SIG-M5 (cell line): ENCODE results near the gene TNRC6C.
"Not testable (repeated sequence)": the region's sequence is repeated elsewhere in the genome, so short reads cannot be mapped to it uniquely, and the experiment has no call there.

ENCODE experiments used
- DNase-seq: peaks from one replicate; lab custom pipeline; 2025; lab: John Stamatoyannopoulos, UW

Gene TNRC6C

DNA sequence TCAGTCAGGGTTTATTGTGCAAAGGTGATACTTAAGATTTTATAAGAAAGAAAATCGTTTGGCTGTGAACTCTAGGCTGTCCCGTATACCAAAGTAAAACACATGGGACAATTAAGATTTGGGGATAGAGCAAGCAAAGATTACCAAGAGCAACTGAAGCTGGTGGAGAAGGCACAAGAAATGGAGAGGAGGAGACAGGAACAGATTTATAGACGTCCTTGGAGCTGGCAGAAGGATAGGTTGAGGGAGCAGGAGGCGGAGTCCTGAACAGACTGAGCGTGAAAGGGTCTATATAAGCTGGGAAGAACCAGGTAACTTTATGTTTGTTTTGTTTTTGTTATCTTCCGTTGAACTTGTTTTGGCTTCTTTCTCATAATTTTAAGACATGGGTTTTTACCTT lies 3.8 kb downstream of the TNRC6C start:
- no peak for DNase-seq

- DNase-seq, result no peak
These were observed 4.9 kb downstream of the TNRC6C start for GRCh38 chr17:77963441-77963840.

- DNase-seq, result no peak
These were observed 6.8 kb downstream of the TNRC6C start for GRCh38 chr17:77965352-77965751.

DNA sequence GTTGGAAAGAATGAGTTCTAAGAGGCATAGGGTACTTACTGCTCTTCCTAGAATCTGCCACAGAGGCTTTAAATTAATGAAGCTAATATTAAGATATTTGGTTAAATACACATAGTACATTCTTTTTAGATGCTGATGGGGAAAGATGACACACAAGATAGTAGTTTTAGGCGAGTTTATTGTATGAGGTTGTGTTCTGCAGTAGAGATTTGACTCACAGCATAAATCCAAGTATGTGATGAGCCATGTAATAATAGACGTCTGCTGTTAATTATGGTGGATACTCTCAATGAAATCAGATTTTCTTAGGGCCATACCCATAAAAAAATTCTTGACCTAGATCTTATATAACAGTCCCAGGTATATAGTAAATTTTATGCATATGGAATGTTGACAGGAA lies 8.0 kb downstream of the TNRC6C start:
- no peak for DNase-seq

GRCh38 chr17:77968788-77969187 lies 10.3 kb downstream of the TNRC6C start:
- no peak for DNase-seq

- DNase-seq, result not testable (repeated sequence)
These were observed 13.8 kb downstream of the TNRC6C start for GRCh38 chr17:77972271-77972670.

DNA sequence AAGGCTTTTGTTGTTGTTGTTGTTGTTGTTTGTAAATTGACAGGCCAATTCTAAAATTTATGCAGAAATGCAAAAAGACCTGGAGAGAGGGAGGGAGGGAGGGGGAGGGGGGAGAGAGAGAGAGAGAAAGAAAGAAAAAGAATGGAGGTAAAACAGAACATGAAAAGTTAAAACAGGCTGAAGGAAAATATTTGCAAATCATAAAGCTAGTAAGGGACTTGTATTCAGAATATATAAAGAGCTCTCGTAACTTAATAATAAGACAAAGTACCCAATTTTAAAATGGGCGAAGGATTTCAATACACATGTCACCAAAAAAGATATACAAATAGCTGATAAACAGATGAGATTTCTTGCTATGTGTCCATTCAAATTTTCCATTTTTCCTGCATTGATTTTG lies 15.4 kb downstream of the TNRC6C start:
- DNase-seq, result no peak

- DNase-seq, result no peak
These were observed 15.9 kb downstream of the TNRC6C start for GRCh38 chr17:77974396-77974795.

GRCh38 chr17:77982430-77982829 lies 23.9 kb downstream of the TNRC6C start:
- not testable (repeated sequence) for DNase-seq

GRCh38 chr17:77990301-77990700 lies 31.8 kb downstream of the TNRC6C start:
- no peak for DNase-seq

GRCh38 chr17:77993735-77994134 lies 35.2 kb downstream of the TNRC6C start:
- DNase-seq, result not testable (repeated sequence)

DNA sequence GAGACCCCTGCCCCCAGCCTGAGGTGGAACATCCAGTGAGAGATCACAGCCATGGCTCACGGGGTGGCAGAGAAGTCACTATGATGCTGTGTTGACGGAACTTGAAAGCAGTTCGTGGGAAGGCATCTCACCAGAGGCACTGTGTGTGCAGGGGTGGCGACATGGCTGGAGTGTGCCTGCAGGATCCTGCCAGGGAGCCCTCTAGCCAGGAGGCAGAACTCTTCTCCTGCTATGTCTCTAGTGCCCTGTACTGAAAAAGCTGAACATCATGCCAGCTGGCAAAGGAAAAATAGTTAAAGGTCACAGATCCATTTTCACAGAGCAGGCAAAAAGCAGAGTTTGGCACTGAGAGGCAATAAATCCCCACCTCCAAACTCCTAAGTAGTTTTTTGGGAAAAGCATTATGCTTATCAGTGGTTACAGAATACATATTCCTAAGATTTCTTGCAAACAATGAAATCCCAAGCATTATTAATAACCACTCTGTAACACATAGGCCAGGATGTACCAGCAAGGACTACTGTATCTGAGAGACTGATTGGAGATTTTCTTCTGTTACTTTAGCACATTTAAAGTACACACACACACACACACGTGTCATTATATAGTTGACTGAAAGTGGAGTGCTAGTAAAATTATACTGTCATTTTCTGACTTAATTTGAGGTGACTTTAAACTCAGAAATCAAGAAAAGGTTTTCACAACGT lies 36.8 kb downstream of the TNRC6C start:
- DNase-seq, result no peak

DNA sequence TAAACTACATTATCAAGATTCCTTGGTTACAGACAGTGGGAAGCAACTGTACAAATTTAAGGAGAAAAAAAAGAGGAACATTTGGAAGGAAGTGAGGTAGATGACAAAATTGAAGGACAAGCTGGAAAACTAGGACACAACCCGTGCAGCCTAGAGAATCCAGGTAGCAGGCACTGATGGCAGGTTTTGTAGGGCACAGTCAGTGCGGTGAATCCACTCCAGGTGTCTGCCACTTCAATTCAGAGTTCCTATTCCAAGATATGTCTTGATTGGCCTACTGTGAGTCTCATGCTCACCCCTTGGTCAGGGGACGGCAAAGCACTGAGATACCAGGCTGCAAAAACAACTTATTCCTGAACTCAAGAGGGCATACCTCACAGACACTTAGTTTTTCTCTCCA lies 37.8 kb downstream of the TNRC6C start:
- DNase-seq, result no peak

- no peak for DNase-seq
These were observed 41.1 kb downstream of the TNRC6C start for GRCh38 chr17:77999413-78000173.

DNA sequence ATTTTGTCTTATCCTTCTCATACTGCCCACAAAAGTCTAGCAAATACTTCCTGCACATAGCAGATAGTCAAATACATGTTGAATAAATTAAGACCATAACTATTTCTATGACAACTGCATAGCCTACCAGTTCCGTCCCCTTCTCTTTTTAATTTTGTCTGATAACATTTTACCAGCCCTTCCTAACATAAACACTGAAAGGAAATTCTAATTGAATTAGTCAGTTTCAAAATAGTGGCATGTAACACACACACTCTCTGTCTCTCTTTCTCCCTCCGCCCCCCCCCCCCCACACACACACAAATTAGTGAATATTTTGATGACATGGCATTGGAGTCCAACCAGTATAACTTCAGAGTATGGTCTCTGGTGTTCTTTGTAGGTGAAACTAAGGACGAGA lies 41.8 kb downstream of the TNRC6C start:
- DNase-seq, result no peak

- DNase-seq, result no peak
These were observed 42.7 kb downstream of the TNRC6C start for GRCh38 chr17:78001182-78001581.

DNA sequence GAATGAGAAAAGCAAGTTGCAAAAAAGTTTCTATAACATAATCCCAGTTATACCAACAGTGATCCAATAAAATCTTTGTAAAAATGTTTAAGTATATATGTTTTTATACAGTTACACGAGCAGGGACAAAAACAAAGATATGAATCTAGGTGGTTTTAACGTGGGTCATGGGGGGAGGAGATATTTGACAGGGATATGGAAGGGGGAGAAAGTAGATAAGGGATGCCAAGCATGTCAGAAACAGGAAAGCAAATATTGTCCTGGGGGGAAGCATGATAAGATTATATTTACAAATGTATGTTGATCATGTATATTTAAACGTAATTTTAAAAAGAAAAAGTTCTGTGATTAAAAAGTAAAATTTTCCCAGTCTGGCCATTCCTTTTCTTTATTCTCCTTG lies 43.1 kb downstream of the TNRC6C start:
- DNase-seq, result no peak

DNA sequence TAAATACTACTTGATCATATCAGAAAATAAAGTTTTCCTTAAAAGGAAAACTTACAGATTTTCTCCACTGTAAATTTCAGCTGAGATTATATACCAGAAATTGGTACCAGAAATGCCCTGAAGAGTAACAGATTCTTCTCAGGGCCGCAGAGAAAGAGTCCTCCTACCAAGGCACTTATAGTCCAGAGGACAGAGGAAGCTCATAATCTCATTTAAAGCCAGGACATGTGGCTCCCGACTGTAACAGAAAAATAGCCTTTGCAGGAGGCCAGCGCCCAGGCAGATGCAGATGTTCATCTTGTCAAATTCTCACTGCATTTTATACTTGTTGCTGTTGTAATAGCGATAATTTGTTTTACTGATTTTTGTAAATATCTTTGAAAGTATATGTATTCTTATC lies 43.7 kb downstream of the TNRC6C start:
- DNase-seq, result no peak

DNA sequence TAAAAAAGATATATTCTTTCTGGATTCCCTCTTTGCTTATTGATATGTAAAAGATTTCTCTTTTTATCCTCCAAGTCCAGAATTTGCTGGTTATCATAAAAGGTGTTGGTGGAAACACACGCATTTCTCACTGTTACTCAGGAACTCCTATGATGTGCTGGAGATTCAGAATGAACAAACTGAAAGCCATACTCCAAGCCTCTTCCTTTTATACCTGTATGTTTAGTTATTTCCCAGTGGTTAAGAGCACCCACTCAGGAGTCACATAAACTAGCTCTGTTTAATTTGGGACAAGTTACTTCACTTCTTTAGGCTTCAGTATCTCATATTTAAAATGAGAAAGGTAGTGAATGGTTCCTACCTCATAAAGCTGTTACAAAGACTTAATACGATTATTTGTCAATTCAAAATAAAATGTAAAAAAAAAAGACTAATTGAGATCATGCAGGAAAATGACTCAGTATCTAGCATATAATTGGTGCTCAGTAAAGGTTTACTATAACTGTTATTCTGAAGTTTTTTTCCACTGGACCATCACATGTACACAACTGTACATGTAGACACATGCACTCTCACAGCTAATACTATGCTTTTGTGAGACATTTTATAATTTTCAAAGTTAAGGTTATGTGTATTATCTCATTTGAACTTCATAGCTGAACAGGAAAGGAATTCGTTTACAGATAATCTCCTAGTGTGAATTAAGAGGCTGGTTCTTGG lies 47.1 kb downstream of the TNRC6C start:
- DNase-seq, result no peak

DNA sequence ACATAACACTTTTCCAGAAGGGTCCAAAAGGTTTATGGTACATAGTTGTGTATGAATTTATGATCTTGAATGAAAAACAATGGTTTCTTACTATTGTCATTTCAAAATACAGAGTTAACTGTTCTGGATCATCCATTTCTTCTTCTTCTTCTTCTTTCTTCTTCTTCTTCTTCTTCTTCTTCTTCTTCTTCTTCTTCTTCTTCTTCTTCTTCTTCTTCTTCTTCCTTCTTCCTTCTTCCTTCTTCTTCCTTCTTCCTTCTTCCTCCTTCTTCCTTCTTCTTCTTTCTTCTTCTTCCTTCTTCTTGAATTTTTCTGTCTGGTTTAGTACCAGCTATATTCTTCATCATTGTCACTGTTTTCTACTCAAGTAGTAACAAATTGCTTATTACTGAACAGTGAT lies 47.8 kb downstream of the TNRC6C start:
- no peak for DNase-seq

DNA sequence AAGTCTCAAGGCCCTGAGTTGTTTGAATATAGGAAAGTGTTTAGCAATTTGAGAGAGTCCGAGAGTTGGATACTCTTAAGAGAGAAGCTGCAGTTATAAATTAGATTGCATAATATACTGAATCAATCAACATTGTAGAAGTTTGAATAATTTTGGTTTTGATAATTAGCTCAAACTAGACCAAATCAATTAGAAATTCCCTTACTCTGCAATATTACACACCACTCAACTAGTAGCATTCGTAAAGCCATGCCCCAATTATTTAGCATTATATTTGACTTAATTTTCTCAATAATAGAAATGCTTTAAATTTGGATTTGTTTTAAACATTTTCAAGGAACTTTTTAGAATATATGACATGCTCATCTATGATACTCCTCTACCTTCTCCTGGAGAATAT lies 49.1 kb downstream of the TNRC6C start:
- no peak for DNase-seq

DNA sequence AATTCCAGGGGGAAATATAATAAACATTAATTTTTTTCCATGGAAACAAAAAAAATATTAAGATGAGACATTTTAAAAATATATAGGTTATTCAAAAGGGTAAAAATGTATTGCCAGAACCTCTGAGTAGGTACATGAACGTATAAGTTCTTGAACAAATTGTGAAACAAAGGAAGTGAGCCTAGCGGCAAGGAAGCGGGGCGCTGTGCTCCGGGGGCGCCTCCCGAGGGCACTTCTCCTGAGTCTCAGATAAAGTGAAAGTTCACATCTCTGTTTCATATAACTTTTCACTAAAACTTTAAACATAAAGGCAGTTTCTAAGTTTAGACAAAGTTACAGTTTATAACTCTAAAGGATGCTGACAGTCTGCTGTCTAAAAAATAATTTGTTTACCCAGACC lies 52.3 kb downstream of the TNRC6C start:
- no peak for DNase-seq

GRCh38 chr17:78012428-78012827 lies 53.9 kb downstream of the TNRC6C start:
- DNase-seq, result no peak
